CD14-positive monocyte (primary cell): ENCODE results near the gene CSRP1. TPM values are rescaled to one million over a fixed set of nuclear protein-coding genes. Genes with fewer than 3 reads are reported as not detected.

ENCODE experiments used
- DNase-seq, 3 donors: peaks; one replicate each; pipeline ENCODE4 v3.0.0-alpha.2; 2011 to 2022
- H2AFZ ChIP-seq: 2 replicates; pipeline ENCODE4 v1.6.0; 2012; ENCODE audit warnings: mild to moderate bottlenecking, low read depth, low read length, inconsistent platforms; ENCODE audit not compliant: insufficient read depth, poor library complexity, severe bottlenecking
- H3K27ac ChIP-seq, 2 donors: 1 replicate in 1 of 2; 2 replicates in 1 of 2; pipeline ENCODE4 v1.5.1; 2012 to 2013; ENCODE audit warnings: low read length in 2 of 2, control low read depth in 1 of 2, inconsistent platforms in 1 of 2, low read depth in 1 of 2, mild to moderate bottlenecking in 1 of 2
- H3K27me3 ChIP-seq, 2 donors: one replicate each; pipeline versions ENCODE4 v1.6.0 to v1.6.1; 2011 to 2013; ENCODE audit warnings: low read length in 2 of 2; ENCODE audit not compliant: control insufficient read depth in 2 of 2, insufficient read depth in 2 of 2
- H3K36me3 ChIP-seq, 2 donors: replicated peaks in 1 of 2; 1 replicate in 1 of 2; 2 replicates in 1 of 2; pipeline versions ENCODE4 v1.5.1 to v1.6.1; 2012 to 2013; ENCODE audit warnings: low read length in 2 of 2, control low read depth in 1 of 2, inconsistent platforms in 1 of 2, mild to moderate bottlenecking in 1 of 2; ENCODE audit not compliant: insufficient read depth in 2 of 2, control insufficient read depth in 1 of 2
- H3K4me1 ChIP-seq, 2 donors: 1 replicate in 1 of 2; 2 replicates in 1 of 2; pipeline versions ENCODE4 v1.5.1 to v1.6.1; 2012 to 2013; ENCODE audit warnings: low read length in 2 of 2, control low read depth in 1 of 2, inconsistent platforms in 1 of 2, mild to moderate bottlenecking in 1 of 2, moderate library complexity in 1 of 2; ENCODE audit not compliant: insufficient read depth in 2 of 2, control insufficient read depth in 1 of 2
- H3K4me2 ChIP-seq: replicated peaks from 2 replicates; pipeline ENCODE3; 2012; ENCODE audit warnings: low read length, moderate library complexity, mild to moderate bottlenecking; ENCODE audit not compliant: poor library complexity, severe bottlenecking; ENCODE audit errors: extremely low read depth
- H3K4me3 ChIP-seq, 3 experiments: fragments of 200-600 bp in 1 of 3; sonication (generic) in 1 of 3; replicated peaks in 1 of 3; 1 replicate in 2 of 3; 2 replicates in 1 of 3; pipeline ENCODE4 v1.5.1; 2011 to 2013; ENCODE audit warnings: low read length in 3 of 3, mild to moderate bottlenecking in 3 of 3, control low read depth in 2 of 3, low read depth in 2 of 3, inconsistent platforms in 1 of 3, moderate library complexity in 1 of 3
- H3K79me2 ChIP-seq: 2 replicates; pipeline ENCODE4 v1.6.0; 2012; ENCODE audit warnings: mild to moderate bottlenecking, control low read depth, inconsistent platforms, low read length, moderate library complexity; ENCODE audit not compliant: insufficient read depth
- H3K9ac ChIP-seq: 2 replicates; pipeline ENCODE4 v1.6.0; 2017; ENCODE audit warnings: low read length, mild to moderate bottlenecking; ENCODE audit not compliant: insufficient read depth, poor library complexity, severe bottlenecking
- H3K9me3 ChIP-seq, 2 donors: replicated peaks in 1 of 2; 1 replicate in 1 of 2; 2 replicates in 1 of 2; pipeline versions ENCODE4 v1.5.1 to v1.6.1; 2012 to 2013; ENCODE audit warnings: low read length in 2 of 2, control low read depth in 1 of 2; ENCODE audit not compliant: control insufficient read depth in 1 of 2, insufficient read depth in 1 of 2
- H4K20me1 ChIP-seq: 2 replicates; pipeline ENCODE4 v1.6.0; 2012; ENCODE audit warnings: mild to moderate bottlenecking, low read length, control low read depth, moderate library complexity; ENCODE audit not compliant: insufficient read depth
- H3K27ac Mint-ChIP-seq, 7 donors: one replicate each; pipeline ENCODE4 v1.8.0; 2020; ENCODE audit warnings: mild to moderate bottlenecking in 7 of 7, mixed read lengths in 7 of 7, moderate library complexity in 6 of 7, inconsistent platforms in 2 of 7
- H3K27me3 Mint-ChIP-seq, 3 donors: one replicate each; pipeline ENCODE4 v1.8.0; 2021 to 2022; ENCODE audit warnings: low read depth in 3 of 3, mild to moderate bottlenecking in 3 of 3, mixed read lengths in 3 of 3, moderate library complexity in 3 of 3, inconsistent platforms in 1 of 3
- H3K36me3 Mint-ChIP-seq, 2 donors: one replicate each; pipeline ENCODE4 v1.8.0; 2020; ENCODE audit warnings: mixed read lengths in 2 of 2, inconsistent platforms in 1 of 2, mild to moderate bottlenecking in 1 of 2
- H3K4me1 Mint-ChIP-seq: one replicate; pipeline ENCODE4 v1.8.0; 2020; ENCODE audit warnings: mild to moderate bottlenecking, mixed read lengths
- H3K4me3 Mint-ChIP-seq, 2 donors: one replicate each; pipeline ENCODE4 v1.8.0; 2020; ENCODE audit warnings: mild to moderate bottlenecking in 2 of 2, mixed read lengths in 2 of 2, moderate library complexity in 1 of 2
- H3K9me3 Mint-ChIP-seq, 7 donors: one replicate each; pipeline ENCODE4 v1.8.0; 2020 to 2022; ENCODE audit warnings: mixed read lengths in 7 of 7, mild to moderate bottlenecking in 6 of 7, moderate library complexity in 6 of 7, inconsistent platforms in 2 of 7
- CTCF ChIP-seq: fragments of 200-600 bp; IDR thresholded peaks from one replicate; pipeline ENCODE4 v1.8.0; 2022; ENCODE audit warnings: antibody characterized with exemption, mild to moderate bottlenecking
- WGBS: methylation state at CpG from one replicate; pipeline ENCODE4 v1.1.5; 2013; ENCODE audit warnings: missing lambda C conversion rate; ENCODE audit not compliant: insufficient coverage; 5-methylcytosine and 5-hydroxymethylcytosine counted together
- intact Hi-C, 2 donors: fragments of 100-400 bp; cut with micrococcal nuclease; formaldehyde crosslinking; loops; one replicate each; pipeline versions ENCODE4 v1.15.0 to v1.15.1; 2023
- polyA plus RNA-seq, 3 donors: library from polyadenylated mRNA; depleted of rRNA in 1 of 3; unstranded in 2 of 3; stranded (reverse) in 1 of 3; fragments of 300-500 nt in 2 of 3; fragments of >200 nt in 1 of 3; fragmentation: Illumina TruSeq in 2 of 3; gene quantifications; 1 replicate in 2 of 3; 2 replicates in 1 of 3; pipeline ENCODE4 v1.2.3, GENCODE V29; 2012 to 2021

CSRP1 gene
- polyA plus RNA-seq, 3 donors = 87.4 to 111 (median 98.8) TPM

GRCh38 chr1:201535046-201535918 is 28.4 kb upstream of the CSRP1 start:
- no peak for TF ChIP-seq CTCF
- peaks cover 22 to 33% (median 29%) of the 10 kb centered on the region in 3 donors for H3K27me3 Mint-ChIP-seq
- 30% methylated on average over 2 of the region's 6 CpGs for WGBS
- H2AFZ ChIP-seq = peak overlapping the region; percentile 60
- peak overlapping the region; percentile 24 to 69 for H3K4me3 Mint-ChIP-seq
- no peaks in the 10 kb centered on the region for H3K79me2 ChIP-seq
- intact Hi-C loops = no loop called here
- H3K4me1 Mint-ChIP-seq = peaks cover 52% of the 10 kb centered on the region
- no peaks in the 10 kb centered on the region for H4K20me1 ChIP-seq
- peaks cover 14 to 21% of the 10 kb centered on the region in 2 donors for H3K36me3 Mint-ChIP-seq
- no peaks in the 10 kb centered on the region for H3K36me3 ChIP-seq
- H3K4me3 ChIP-seq = peak overlapping the region in 1 of 3 experiments; percentile 19
- peak overlapping the region; percentile 33 for H3K4me2 ChIP-seq
- no peak overlapping the region for H3K9ac ChIP-seq
- peaks cover 0 to 11% (median 0%) of the 10 kb centered on the region in 7 donors for H3K9me3 Mint-ChIP-seq
- H3K4me1 ChIP-seq = peaks cover 41 to 47% of the 10 kb centered on the region in 2 donors
- peak overlapping the region in 1 of 2 donors; percentile 43 for H3K27ac ChIP-seq
- no peaks in the 10 kb centered on the region for H3K9me3 ChIP-seq
- H3K27ac Mint-ChIP-seq = peak overlapping the region; percentile 18 to 90 (median 68)
- DNase-seq = peak; percentile 13 to 52 (median 36)
- H3K27me3 ChIP-seq = peaks cover 26 to 31% of the 10 kb centered on the region in 2 donors

GRCh38 chr1:201533836-201534235 is 26.9 kb upstream of the CSRP1 start:
- intact Hi-C loops = loop anchor here (5.0 kb wide), 1 partner anchor 258 kb away; no protein-coding TSS in a partner anchor
- H3K36me3 ChIP-seq = no peaks in the 10 kb centered on the region
- peaks cover 18 to 20% of the 10 kb centered on the region in 2 donors for H3K27me3 ChIP-seq
- no peak overlapping the region for H3K27ac Mint-ChIP-seq
- no peaks in the 10 kb centered on the region for H3K9me3 ChIP-seq
- H4K20me1 ChIP-seq = no peaks in the 10 kb centered on the region
- WGBS = 100% methylated on average over 3 of the region's 4 CpGs
- H3K79me2 ChIP-seq = no peaks in the 10 kb centered on the region
- no peak overlapping the region for H2AFZ ChIP-seq
- peaks cover 0 to 2% (median 0%) of the 10 kb centered on the region in 7 donors for H3K9me3 Mint-ChIP-seq
- TF ChIP-seq CTCF = no peak
- peaks cover 41% of the 10 kb centered on the region for H3K4me1 Mint-ChIP-seq
- no peak overlapping the region for H3K27ac ChIP-seq
- H3K36me3 Mint-ChIP-seq = peaks cover 14 to 21% of the 10 kb centered on the region in 2 donors
- H3K4me1 ChIP-seq = peaks cover 30 to 33% of the 10 kb centered on the region in 2 donors
- no peak overlapping the region for H3K4me3 ChIP-seq
- peaks cover 11 to 22% (median 16%) of the 10 kb centered on the region in 3 donors for H3K27me3 Mint-ChIP-seq
- DNase-seq = no peak
- no peak overlapping the region for H3K4me3 Mint-ChIP-seq
- no peak overlapping the region for H3K9ac ChIP-seq
- no peak overlapping the region for H3K4me2 ChIP-seq
